ENCODE results near the gene CDC25C. TPM values are rescaled to one million over a fixed set of nuclear protein-coding genes. Genes with fewer than 3 reads are reported as not detected.

Gene CDC25C
- total RNA-seq, 1 donor from 2014 or later = not detected

DNA sequence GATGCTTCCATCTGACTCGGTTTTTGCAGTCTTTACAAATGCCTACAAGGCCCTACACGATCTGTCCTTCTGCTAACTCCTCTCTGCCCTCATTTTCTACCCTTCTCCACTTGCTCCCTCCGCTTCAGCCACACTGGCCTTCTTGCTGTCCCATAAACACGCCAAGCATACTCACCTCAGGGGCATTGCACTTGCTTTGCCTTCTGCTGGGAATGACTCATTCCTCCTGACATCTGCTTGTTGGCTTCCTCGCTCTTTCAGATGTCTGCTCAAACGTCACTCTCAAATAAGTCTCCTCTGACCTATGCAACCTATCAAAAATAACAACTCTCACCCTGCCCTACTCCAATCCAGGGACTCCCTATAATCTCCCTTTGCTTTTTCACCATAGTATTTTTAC lies 28.2 kb downstream of the CDC25C start:
- H3K4me1 Mint-ChIP-seq = no peaks in the 10 kb centered on the region
- intact Hi-C loops (cut with micrococcal nuclease) = no loop called here
- H3K27me3 Mint-ChIP-seq = no peaks in the 10 kb centered on the region
- no peak overlapping the region for H3K27ac Mint-ChIP-seq
- H3K4me3 Mint-ChIP-seq = no peak overlapping the region
- no peak for DNase-seq
- no peaks in the 10 kb centered on the region for H3K36me3 Mint-ChIP-seq (ENCODE audit: low read depth)
- CTCF ChIA-PET = interaction anchor here (0.7 kb wide), 1 partner anchor 63 kb away, joined by 3 read pairs; no protein-coding TSS in a partner anchor
- H3K9me3 Mint-ChIP-seq = peaks cover 8% of the 10 kb centered on the region
- TF ChIP-seq, protein P1, sequence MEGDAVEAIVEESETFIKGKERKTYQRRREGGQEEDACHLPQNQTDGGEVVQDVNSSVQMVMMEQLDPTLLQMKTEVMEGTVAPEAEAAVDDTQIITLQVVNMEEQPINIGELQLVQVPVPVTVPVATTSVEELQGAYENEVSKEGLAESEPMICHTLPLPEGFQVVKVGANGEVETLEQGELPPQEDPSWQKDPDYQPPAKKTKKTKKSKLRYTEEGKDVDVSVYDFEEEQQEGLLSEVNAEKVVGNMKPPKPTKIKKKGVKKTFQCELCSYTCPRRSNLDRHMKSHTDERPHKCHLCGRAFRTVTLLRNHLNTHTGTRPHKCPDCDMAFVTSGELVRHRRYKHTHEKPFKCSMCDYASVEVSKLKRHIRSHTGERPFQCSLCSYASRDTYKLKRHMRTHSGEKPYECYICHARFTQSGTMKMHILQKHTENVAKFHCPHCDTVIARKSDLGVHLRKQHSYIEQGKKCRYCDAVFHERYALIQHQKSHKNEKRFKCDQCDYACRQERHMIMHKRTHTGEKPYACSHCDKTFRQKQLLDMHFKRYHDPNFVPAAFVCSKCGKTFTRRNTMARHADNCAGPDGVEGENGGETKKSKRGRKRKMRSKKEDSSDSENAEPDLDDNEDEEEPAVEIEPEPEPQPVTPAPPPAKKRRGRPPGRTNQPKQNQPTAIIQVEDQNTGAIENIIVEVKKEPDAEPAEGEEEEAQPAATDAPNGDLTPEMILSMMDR (IDR thresholded peaks at IDR 0.05) = no peak
- no peak for ATAC-seq (ENCODE audit: low read depth)
- POLR2A ChIA-PET = interaction anchor here (0.7 kb wide), 1 partner anchor 470 kb away, joined by 3 read pairs; no protein-coding TSS in a partner anchor

DNA sequence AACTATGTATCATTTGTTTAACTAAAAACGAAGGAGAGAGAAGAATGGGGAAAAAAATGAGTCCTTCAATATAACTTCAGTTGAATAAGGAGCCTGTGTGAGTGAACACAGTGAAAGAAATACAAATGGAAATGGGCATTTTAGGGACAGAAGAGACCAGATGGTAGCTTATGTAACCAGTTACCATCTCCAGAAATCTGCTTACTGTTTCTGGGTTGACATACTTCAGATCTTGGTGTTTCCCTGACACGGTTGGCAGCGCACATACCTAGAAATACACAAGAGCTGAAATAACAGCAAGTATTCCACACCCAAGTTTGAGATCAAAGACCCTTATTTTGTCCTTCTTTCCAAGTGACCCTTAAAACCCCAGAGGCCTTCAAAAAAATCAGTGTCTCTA lies 42.3 kb downstream of the CDC25C start:
- no peaks in the 10 kb centered on the region for H3K4me1 Mint-ChIP-seq
- no peaks in the 10 kb centered on the region for H3K9me3 Mint-ChIP-seq
- H3K27me3 Mint-ChIP-seq = no peaks in the 10 kb centered on the region
- no peak overlapping the region for H3K27ac Mint-ChIP-seq
- TF ChIP-seq, protein P1 (IDR thresholded peaks at IDR 0.05) = no peak
- ChIA-PET CTCF (no interaction called here), POLR2A (no interaction called here)
- no peak overlapping the region for H3K4me3 Mint-ChIP-seq
- DNase-seq (no peak), ATAC-seq (ENCODE audit: low read depth) (no peak)
- no peaks in the 10 kb centered on the region for H3K36me3 Mint-ChIP-seq (ENCODE audit: low read depth)
- intact Hi-C loops (cut with micrococcal nuclease) = no loop called here

DNA sequence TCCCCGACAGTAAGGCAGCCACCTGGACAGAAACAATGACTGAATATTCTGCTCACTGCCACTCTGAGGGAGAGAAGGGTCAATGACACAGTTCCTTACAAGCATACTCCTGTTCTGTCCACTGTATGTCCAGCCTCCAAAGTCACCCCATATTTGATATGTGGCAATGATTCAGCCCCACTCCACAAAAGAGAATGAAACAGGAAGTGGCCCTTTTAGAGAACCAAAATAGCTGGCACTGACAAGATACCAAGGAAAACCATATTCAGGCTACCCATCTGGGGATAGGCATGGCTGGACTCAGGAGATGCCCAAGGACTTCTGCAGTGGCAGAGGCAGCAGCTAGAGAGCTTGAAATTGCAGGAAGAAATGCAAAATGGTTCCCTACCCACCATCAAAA lies 44.4 kb downstream of the CDC25C start:
- H3K36me3 Mint-ChIP-seq (ENCODE audit: low read depth) = no peaks in the 10 kb centered on the region
- TF ChIP-seq, protein P1 (IDR thresholded peaks at IDR 0.05) = no peak
- no peak for ATAC-seq (ENCODE audit: low read depth)
- no peaks in the 10 kb centered on the region for H3K27me3 Mint-ChIP-seq
- no peaks in the 10 kb centered on the region for H3K4me1 Mint-ChIP-seq
- H3K27ac Mint-ChIP-seq = no peak overlapping the region
- no peak for DNase-seq
- no peak overlapping the region for H3K4me3 Mint-ChIP-seq
- ChIA-PET CTCF (no interaction called here), POLR2A (no interaction called here)
- H3K9me3 Mint-ChIP-seq = no peaks in the 10 kb centered on the region
- intact Hi-C loops (cut with micrococcal nuclease) = no loop called here

DNA sequence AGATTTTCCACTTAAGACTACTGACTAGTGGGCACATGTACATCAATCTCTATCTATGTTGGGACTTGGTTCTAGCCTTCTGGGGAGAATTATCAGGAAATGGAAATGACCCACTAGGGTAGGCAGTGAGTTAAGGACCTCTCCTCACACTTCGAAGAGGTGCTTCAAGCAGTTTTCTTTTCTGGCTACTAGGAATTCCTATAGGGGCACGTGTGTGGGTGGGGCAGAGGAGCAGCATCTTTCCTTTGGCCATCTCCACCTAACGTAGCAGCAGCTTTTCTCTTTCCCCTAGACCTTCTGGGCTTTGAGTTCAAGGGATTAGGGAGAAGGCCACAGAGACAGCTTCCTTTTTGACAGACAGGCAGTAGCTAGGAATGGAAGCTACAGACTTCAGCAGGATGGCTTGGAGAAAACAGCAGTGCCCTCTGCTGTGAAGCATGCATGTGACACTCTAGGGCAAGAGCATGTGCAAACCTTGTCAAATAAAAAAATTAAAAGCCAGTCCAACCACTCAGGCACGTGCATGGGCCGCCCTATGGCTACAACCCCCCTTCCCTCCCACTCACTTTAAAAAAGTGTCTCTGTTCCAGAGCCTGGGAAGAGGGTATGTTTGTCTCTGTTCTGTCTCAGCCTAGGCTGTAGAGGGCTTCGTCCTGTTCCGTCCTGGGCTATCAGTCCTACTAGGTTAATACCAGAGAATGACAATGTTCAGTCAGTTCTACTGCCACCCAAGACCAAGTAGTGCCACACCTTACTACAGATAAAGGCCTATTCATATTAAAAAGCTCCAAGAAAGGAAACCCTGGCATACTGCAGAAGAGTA lies 48.5 kb downstream of the CDC25C start:
- Mint-ChIP-seq H3K9me3 (no peaks in the 10 kb centered on the region), H3K4me1 (no peaks in the 10 kb centered on the region), H3K4me3 (no peak overlapping the region), H3K27ac (no peak overlapping the region), H3K27me3 (no peaks in the 10 kb centered on the region), H3K36me3 (ENCODE audit: low read depth) (no peaks in the 10 kb centered on the region)
- DNase-seq (no peak), ATAC-seq (ENCODE audit: low read depth) (peak; percentile 18)
- TF ChIP-seq, protein P1 (IDR thresholded peaks at IDR 0.05) = no peak
- intact Hi-C loops (cut with micrococcal nuclease) = no loop called here
- ChIA-PET POLR2A (interaction anchor here (0.6 kb wide), 1 partner anchor 69 kb away, joined by 3 read pairs; no protein-coding TSS in a partner anchor), CTCF (no interaction called here)

DNA sequence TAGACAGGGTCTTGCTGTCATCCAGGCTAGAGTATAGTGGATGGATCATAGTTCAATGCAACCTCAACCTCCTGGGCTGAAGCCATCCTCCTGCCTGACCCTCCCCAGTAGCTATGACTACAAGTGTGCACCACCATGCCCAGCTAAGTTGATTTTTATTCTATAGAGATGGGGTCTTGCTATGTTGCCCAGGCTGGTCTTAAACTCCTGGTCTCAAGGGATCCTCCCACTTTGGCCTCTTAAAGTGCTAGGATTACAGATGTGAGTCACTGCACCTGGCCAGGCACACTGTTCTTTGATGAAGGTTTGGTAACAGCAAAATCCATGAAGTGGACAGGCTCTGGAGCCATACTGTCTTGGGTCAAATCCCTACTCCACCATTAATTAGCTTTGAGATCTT lies 50.7 kb downstream of the CDC25C start:
- ChIA-PET CTCF (no interaction called here), POLR2A (no interaction called here)
- ATAC-seq (ENCODE audit: low read depth) (no peak), DNase-seq (no peak)
- no peaks in the 10 kb centered on the region for H3K4me1 Mint-ChIP-seq
- intact Hi-C loops (cut with micrococcal nuclease) = no loop called here
- TF ChIP-seq, protein P1 (IDR thresholded peaks at IDR 0.05) = no peak
- no peaks in the 10 kb centered on the region for H3K36me3 Mint-ChIP-seq (ENCODE audit: low read depth)
- no peaks in the 10 kb centered on the region for H3K9me3 Mint-ChIP-seq
- H3K27ac Mint-ChIP-seq = no peak overlapping the region
- no peaks in the 10 kb centered on the region for H3K27me3 Mint-ChIP-seq
- no peak overlapping the region for H3K4me3 Mint-ChIP-seq
